ENCODE results near the gene ATP5ME. TPM values are rescaled to one million over a fixed set of nuclear protein-coding genes. Genes with fewer than 3 reads are reported as not detected.

The ATP5ME gene
- polyA plus RNA-seq, 1 of the 3 experiments (the other 2 are of a cell fraction), result 1,185 TPM

DNA sequence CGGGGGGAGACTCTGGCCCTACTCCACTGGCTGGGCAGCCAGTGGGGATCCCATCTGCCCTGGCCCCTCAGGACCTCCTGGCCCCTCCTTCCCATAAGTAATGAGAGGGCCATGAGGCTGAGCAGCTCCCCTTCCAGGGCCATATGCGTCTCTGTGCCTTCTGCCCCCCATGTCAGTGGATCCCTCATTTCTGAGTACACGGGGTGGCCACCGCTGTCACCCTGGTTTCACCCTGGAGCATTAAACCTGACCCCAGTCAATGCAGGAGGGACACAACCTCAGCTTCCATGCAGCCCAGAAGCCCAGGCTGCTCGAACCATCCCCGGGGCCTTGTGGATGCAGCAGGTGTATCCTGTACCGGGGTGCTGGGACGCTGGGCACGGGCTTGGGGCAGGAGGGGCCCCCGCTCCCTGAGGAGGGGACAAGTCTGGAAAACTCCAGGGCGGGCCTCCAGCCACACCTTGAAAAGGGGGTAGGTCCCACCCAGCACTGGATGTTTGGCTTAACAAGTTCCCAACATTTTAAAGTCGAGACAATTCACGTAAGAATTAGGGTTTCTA lies 24.2 kb downstream of the ATP5ME start:
- Histone ChIP-seq H2AFZ (ENCODE audit: low read depth) (no peak overlapping the region), H3K36me3 (replicated peaks in 1 of 2; ENCODE audit: control insufficient read depth in 1 of 2, insufficient read depth in 2 of 2, low read length in 1 of 2) (no peaks in the 10 kb centered on the region), H3K4me3 (ENCODE audit: low read depth in 2 of 2, low read length in 1 of 2) (no peak overlapping the region), H3K9me2 (no peaks in the 10 kb centered on the region), H3F3A (replicated peaks; ENCODE audit: insufficient read depth) (no peaks in the 10 kb centered on the region), H4K20me1 (ENCODE audit: insufficient read depth) (no peaks in the 10 kb centered on the region), H3K4me2 (no peak overlapping the region), H3K27me3 (ENCODE audit: insufficient read depth) (peaks cover 13% of the 10 kb centered on the region; the same call in 1 of the 2 replicates), H3K9me3 (no peaks in the 10 kb centered on the region), H3K27ac (ENCODE audit: low read depth in 2 of 2, low read length in 1 of 2) (no peak overlapping the region), H3K9ac (no peak overlapping the region), H3K79me2 (ENCODE audit: insufficient read depth) (no peaks in the 10 kb centered on the region), H3K4me1 (ENCODE audit: control insufficient read depth in 1 of 2, insufficient read depth in 2 of 2, low read depth in 1 of 2, low read length in 1 of 2) (peaks cover 0 to 2% of the 10 kb centered on the region in 2 experiments; a peak in 1 of 4 replicates)
- ChIA-PET POLR2A (no interaction called here), CTCF (interaction anchor here (0.8 kb wide), 1 partner anchor 32 kb away, joined by 3 read pairs; no protein-coding TSS in a partner anchor)
- no peak for DNase-seq
- WGBS (ENCODE audit: low lambda C conversion rate), result 63% methylated on average over 9 of the region's 13 CpGs
- no peak for TF ChIP-seq TEAD4 (IDR thresholded peaks at IDR 0.05; ENCODE audit: borderline replicate concordance, insufficient read depth)
- TF ChIP-seq NRF1 (IDR thresholded peaks at IDR 0.05; ENCODE audit: low read depth, low read length), result no peak
- TF ChIP-seq RAD21 (IDR thresholded peaks at IDR 0.05; ENCODE audit: low read length), result no peak
- no peak for TF ChIP-seq GATA2 (CRISPR knock-in tag; IDR thresholded peaks at IDR 0.05)
- TF ChIP-seq EP300 (IDR thresholded peaks at IDR 0.05; ENCODE audit: borderline replicate concordance in 1 of 2, low read depth in 1 of 2, low read length in 1 of 2), result no peak
- TF ChIP-seq EZH2phosphoT487 (IDR thresholded peaks at IDR 0.05; ENCODE audit: borderline replicate concordance, low read depth), result no peak
- TF ChIP-seq RXRA (IDR thresholded peaks at IDR 0.05; ENCODE audit: borderline replicate concordance, low read depth), result no peak
- no peak for TF ChIP-seq GABPA (IDR thresholded peaks at IDR 0.05; ENCODE audit: low read depth)
- TF ChIP-seq, protein P1, sequence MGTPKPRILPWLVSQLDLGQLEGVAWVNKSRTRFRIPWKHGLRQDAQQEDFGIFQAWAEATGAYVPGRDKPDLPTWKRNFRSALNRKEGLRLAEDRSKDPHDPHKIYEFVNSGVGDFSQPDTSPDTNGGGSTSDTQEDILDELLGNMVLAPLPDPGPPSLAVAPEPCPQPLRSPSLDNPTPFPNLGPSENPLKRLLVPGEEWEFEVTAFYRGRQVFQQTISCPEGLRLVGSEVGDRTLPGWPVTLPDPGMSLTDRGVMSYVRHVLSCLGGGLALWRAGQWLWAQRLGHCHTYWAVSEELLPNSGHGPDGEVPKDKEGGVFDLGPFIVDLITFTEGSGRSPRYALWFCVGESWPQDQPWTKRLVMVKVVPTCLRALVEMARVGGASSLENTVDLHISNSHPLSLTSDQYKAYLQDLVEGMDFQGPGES (IDR thresholded peaks at IDR 0.05; ENCODE audit: low read depth, low read length), result no peak
- TF ChIP-seq NFIC (IDR thresholded peaks at IDR 0.05; ENCODE audit: borderline replicate concordance), result no peak
- TF ChIP-seq, protein P2, sequence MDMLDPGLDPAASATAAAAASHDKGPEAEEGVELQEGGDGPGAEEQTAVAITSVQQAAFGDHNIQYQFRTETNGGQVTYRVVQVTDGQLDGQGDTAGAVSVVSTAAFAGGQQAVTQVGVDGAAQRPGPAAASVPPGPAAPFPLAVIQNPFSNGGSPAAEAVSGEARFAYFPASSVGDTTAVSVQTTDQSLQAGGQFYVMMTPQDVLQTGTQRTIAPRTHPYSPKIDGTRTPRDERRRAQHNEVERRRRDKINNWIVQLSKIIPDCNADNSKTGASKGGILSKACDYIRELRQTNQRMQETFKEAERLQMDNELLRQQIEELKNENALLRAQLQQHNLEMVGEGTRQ (IDR thresholded peaks at IDR 0.05; ENCODE audit: borderline replicate concordance, low read depth, low read length), result no peak
- TF ChIP-seq RFX5 (IDR thresholded peaks at IDR 0.05; ENCODE audit: low read length), result no peak
- no peak for TF ChIP-seq TAF1 (IDR thresholded peaks at IDR 0.05; ENCODE audit: borderline replicate concordance, low read depth, low read length)
- no peak for TF ChIP-seq SMC3 (IDR thresholded peaks at IDR 0.05; ENCODE audit: low read depth, low read length)

DNA sequence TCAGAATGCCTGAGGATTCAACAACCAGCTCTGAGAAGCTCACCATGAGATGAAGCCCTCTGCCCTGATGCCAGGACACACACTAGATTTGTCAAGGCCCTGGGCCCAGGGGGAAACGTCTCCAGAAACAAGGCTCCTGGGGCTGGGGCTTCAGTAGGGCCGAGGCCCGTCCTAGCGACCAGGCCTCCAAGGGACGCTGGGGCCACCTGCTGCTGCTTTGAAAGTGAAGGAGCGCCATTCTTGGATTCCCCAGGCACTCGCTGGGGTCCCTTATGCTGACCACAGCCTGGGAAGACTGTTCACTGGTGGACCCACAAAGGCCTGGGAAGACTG lies 24.8 kb downstream of the ATP5ME start:
- no peak overlapping the region for H3K4me2 ChIP-seq
- H2AFZ ChIP-seq (ENCODE audit: low read depth), result no peak overlapping the region
- H3K27me3 ChIP-seq (ENCODE audit: insufficient read depth), result peaks cover 13% of the 10 kb centered on the region; the same call in 1 of the 2 replicates
- H3K4me3 ChIP-seq (ENCODE audit: low read depth in 2 of 2, low read length in 1 of 2), result no peak overlapping the region
- H3K4me1 ChIP-seq (ENCODE audit: control insufficient read depth in 1 of 2, insufficient read depth in 2 of 2, low read depth in 1 of 2, low read length in 1 of 2), result peaks cover 0 to 2% of the 10 kb centered on the region in 2 experiments; a peak in 1 of 4 replicates
- no peak overlapping the region for H3K27ac ChIP-seq (ENCODE audit: low read depth in 2 of 2, low read length in 1 of 2)
- H4K20me1 ChIP-seq (ENCODE audit: insufficient read depth), result no peaks in the 10 kb centered on the region
- no peaks in the 10 kb centered on the region for H3F3A ChIP-seq (replicated peaks; ENCODE audit: insufficient read depth)
- no peak for DNase-seq
- H3K9me3 ChIP-seq, result no peaks in the 10 kb centered on the region
- H3K36me3 ChIP-seq (replicated peaks in 1 of 2; ENCODE audit: control insufficient read depth in 1 of 2, insufficient read depth in 2 of 2, low read length in 1 of 2), result no peaks in the 10 kb centered on the region
- no peak overlapping the region for H3K9ac ChIP-seq
- 66% methylated on average over 4 of the region's 7 CpGs for WGBS (ENCODE audit: low lambda C conversion rate)
- CTCF ChIA-PET, result interaction anchor here (0.8 to 1.0 kb wide), 2 partner anchors 15 to 31 kb away, joined by 3 to 4 read pairs; no protein-coding TSS in a partner anchor
- H3K9me2 ChIP-seq, result no peaks in the 10 kb centered on the region
- POLR2A ChIA-PET, result no interaction called here
- H3K79me2 ChIP-seq (ENCODE audit: insufficient read depth), result no peaks in the 10 kb centered on the region
- TF ChIP-seq MXI1 (IDR thresholded peaks at IDR 0.05; ENCODE audit: low read depth, low read length) (no peak), RXRA (IDR thresholded peaks at IDR 0.05; ENCODE audit: borderline replicate concordance, low read depth) (no peak), RAD21 (IDR thresholded peaks at IDR 0.05; ENCODE audit: low read length) (no peak), SIN3A (IDR thresholded peaks at IDR 0.05; ENCODE audit: borderline replicate concordance, low read depth, low read length) (no peak), JUND (IDR thresholded peaks at IDR 0.05) (no peak), SMC3 (IDR thresholded peaks at IDR 0.05; ENCODE audit: low read depth, low read length) (no peak), RFX5 (IDR thresholded peaks at IDR 0.05; ENCODE audit: low read length) (no peak), TAF1 (IDR thresholded peaks at IDR 0.05; ENCODE audit: borderline replicate concordance, low read depth, low read length) (no peak), CHD2 (IDR thresholded peaks at IDR 0.05; ENCODE audit: low read length, partially characterized antibody) (no peak), TCF12 (IDR thresholded peaks at IDR 0.05) (no peak), EP300 (IDR thresholded peaks at IDR 0.05; ENCODE audit: borderline replicate concordance in 1 of 2, low read depth in 1 of 2, low read length in 1 of 2) (no peak), EZH2phosphoT487 (IDR thresholded peaks at IDR 0.05; ENCODE audit: borderline replicate concordance, low read depth) (no peak), FOXJ3 (CRISPR knock-in tag; IDR thresholded peaks at IDR 0.05) (no peak)
- TF ChIP-seq, protein P2 (IDR thresholded peaks at IDR 0.05; ENCODE audit: borderline replicate concordance, low read depth, low read length), result no peak
- TF ChIP-seq, protein P1 (IDR thresholded peaks at IDR 0.05; ENCODE audit: low read depth, low read length), result no peak

Measured in SK-N-SH (cell line).